Measurements from ENCODE around the gene STIMATE.

DNA sequence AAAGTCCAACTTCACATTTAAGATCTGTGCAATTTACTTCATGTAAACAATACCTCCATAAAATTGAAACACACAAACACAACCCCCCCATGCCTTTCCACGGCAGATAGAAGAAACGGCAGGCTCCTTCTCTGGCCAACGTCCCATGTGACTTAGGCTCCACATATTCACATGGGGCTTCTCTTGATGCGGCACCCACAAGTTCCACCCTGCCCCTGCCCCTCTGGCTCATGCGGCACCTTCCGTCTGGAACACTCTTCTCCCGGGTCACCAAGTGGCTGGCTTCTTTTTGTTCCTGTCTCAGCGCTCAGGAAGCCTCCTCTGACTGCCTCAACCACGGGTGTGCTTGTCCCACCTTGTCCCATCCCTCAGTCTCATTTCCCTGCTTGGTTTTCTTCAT is 25.6 kb downstream of the STIMATE start:
- TF ChIP-seq YY1 (IDR thresholded peaks at IDR 0.05; ENCODE audit: insufficient read depth, insufficient read length) = no peak
- no peak for TF ChIP-seq ZNF274 (IDR thresholded peaks at IDR 0.05; ENCODE audit: low read depth, low read length)

All from NT2/D1 (cell line).